Endodermal cell (in vitro differentiated cells): ENCODE data around the gene SMS. TPM values are rescaled to one million over a fixed set of nuclear protein-coding genes. Genes with fewer than 3 reads are reported as not detected.
"Not testable (repeated sequence)": the region's sequence is repeated elsewhere in the genome, so short reads cannot be mapped to it uniquely, and the experiment has no call there.

Experiments used
- DNase-seq: peaks from one replicate; pipeline ENCODE4 v3.0.0-alpha.2; 2017
- H3K27ac ChIP-seq: 2 replicates; pipeline ENCODE4 v1.5.1; 2013; ENCODE audit warnings: mild to moderate bottlenecking, low read depth, low read length, moderate library complexity
- H3K27me3 ChIP-seq: 2 replicates; pipeline ENCODE4 v1.6.1; 2013; ENCODE audit warnings: mild to moderate bottlenecking, low read length, moderate library complexity; ENCODE audit not compliant: insufficient read depth, control insufficient read depth, poor library complexity, severe bottlenecking
- H3K36me3 ChIP-seq: 2 replicates; pipeline ENCODE4 v1.7.0; 2013; ENCODE audit warnings: mild to moderate bottlenecking, low read length, moderate library complexity; ENCODE audit not compliant: control insufficient read depth, insufficient read depth
- H3K4me1 ChIP-seq: one replicate; pipeline ENCODE4 v1.7.0; 2013; ENCODE audit warnings: low read length; ENCODE audit not compliant: control insufficient read depth, insufficient read depth
- H3K4me3 ChIP-seq: 2 replicates; pipeline ENCODE4 v1.5.1; 2013; ENCODE audit warnings: mild to moderate bottlenecking, low read length, moderate library complexity
- H3K9ac ChIP-seq: 2 replicates; pipeline ENCODE4 v1.6.1; 2013; ENCODE audit warnings: mild to moderate bottlenecking, low read length, moderate library complexity; ENCODE audit not compliant: poor library complexity, severe bottlenecking; ENCODE audit errors: extremely low read depth
- H3K9me3 ChIP-seq: 2 replicates; pipeline ENCODE4 v1.6.1; 2013; ENCODE audit warnings: mild to moderate bottlenecking, low read length, moderate library complexity; ENCODE audit not compliant: control insufficient read depth
- H3K27ac Mint-ChIP-seq: 2 replicates; pipeline ENCODE4 v1.8.0; 2020; ENCODE audit warnings: mixed read lengths
- H3K27me3 Mint-ChIP-seq: 2 replicates; pipeline ENCODE4 v1.8.0; 2021; ENCODE audit warnings: mild to moderate bottlenecking, mixed read lengths; ENCODE audit not compliant: insufficient read depth
- H3K36me3 Mint-ChIP-seq: 2 replicates; pipeline ENCODE4 v1.8.0; 2020; ENCODE audit warnings: low read depth, mixed read lengths
- H3K4me1 Mint-ChIP-seq: 2 replicates; pipeline ENCODE4 v1.8.0; 2020; ENCODE audit warnings: mixed read lengths
- H3K4me3 Mint-ChIP-seq: 2 replicates; pipeline ENCODE4 v1.8.0; 2020; ENCODE audit warnings: mild to moderate bottlenecking, moderate library complexity, mixed read lengths
- H3K9me3 Mint-ChIP-seq: 2 replicates; pipeline ENCODE4 v1.8.0; 2020; ENCODE audit warnings: mild to moderate bottlenecking, mixed read lengths
- WGBS, 2 experiments: methylation state at CpG; one replicate each; pipeline versions ENCODE4 v1.1.5 to v1.1.7; 2013; ENCODE audit warnings: missing lambda C conversion rate in 2 of 2, mixed read lengths in 1 of 2; ENCODE audit not compliant: insufficient coverage in 1 of 2, insufficient read length in 1 of 2; 5-methylcytosine and 5-hydroxymethylcytosine counted together
- total RNA-seq, 2 donors: library from RNA; stranded (reverse); fragmentation: NEBNext Ultra II Directional in 1 of 2; extraction: Animal tissue kit (Norgen Biotek cat#: 25700) in 1 of 2; gene quantifications; 2 replicates in 1 of 2; 3 replicates in 1 of 2; pipeline ENCODE4 v1.2.1, GENCODE V29; 2021
- TF ChIP-seq, protein P1 (sequence below): fragments of 200-600 bp; sonication (generic); conservative IDR thresholded peaks from 2 replicates; pipeline ENCODE4 v1.5.0; 2021; ENCODE audit warnings: antibody characterized with exemption, mild to moderate bottlenecking

Gene SMS
- total RNA-seq, 2 donors from 2014 or later, result 163 to 312 TPM

DNA sequence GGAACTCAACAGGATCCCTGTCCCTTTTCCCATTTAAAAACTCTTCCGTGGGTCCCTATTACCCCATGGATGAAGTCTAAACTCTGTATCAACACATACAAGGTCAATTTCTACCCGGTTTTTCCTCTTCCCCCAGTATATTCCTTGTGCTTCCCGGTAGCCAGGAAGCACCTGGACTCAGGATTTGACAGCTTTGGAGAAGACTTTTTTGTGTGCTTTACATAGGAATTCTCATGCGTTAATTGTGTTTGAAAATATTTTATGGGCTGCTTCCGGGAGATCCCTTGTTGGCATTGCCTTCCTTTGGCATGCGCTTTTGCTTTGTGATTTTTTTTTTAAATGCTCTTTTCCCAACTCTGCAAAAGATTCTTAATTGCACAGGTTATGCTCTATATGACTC lies 7.2 kb downstream of the SMS start:
- H3K4me1 Mint-ChIP-seq, result peaks cover 69% of the 10 kb centered on the region
- Histone ChIP-seq H3K27me3 (no peaks in the 10 kb centered on the region), H3K4me1 (peaks cover 8% of the 10 kb centered on the region), H3K9me3 (no peaks in the 10 kb centered on the region), H3K4me3 (peak overlapping the region; percentile 72), H3K27ac (peak overlapping the region; percentile 9), H3K9ac (no peak overlapping the region), H3K36me3 (peaks cover 6% of the 10 kb centered on the region)
- TF ChIP-seq, protein P1, sequence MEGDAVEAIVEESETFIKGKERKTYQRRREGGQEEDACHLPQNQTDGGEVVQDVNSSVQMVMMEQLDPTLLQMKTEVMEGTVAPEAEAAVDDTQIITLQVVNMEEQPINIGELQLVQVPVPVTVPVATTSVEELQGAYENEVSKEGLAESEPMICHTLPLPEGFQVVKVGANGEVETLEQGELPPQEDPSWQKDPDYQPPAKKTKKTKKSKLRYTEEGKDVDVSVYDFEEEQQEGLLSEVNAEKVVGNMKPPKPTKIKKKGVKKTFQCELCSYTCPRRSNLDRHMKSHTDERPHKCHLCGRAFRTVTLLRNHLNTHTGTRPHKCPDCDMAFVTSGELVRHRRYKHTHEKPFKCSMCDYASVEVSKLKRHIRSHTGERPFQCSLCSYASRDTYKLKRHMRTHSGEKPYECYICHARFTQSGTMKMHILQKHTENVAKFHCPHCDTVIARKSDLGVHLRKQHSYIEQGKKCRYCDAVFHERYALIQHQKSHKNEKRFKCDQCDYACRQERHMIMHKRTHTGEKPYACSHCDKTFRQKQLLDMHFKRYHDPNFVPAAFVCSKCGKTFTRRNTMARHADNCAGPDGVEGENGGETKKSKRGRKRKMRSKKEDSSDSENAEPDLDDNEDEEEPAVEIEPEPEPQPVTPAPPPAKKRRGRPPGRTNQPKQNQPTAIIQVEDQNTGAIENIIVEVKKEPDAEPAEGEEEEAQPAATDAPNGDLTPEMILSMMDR, result no peak
- H3K36me3 Mint-ChIP-seq, result peaks cover 4% of the 10 kb centered on the region
- peak overlapping the region; percentile 36 for H3K4me3 Mint-ChIP-seq
- H3K27me3 Mint-ChIP-seq, result no peaks in the 10 kb centered on the region
- WGBS, 2 experiments, result 62 to 100% methylated on average over 1 to 6 of the region's 6 CpGs
- peak overlapping the region; percentile 89 for H3K27ac Mint-ChIP-seq
- H3K9me3 Mint-ChIP-seq, result no peaks in the 10 kb centered on the region
- peak; percentile 4 for DNase-seq

DNA sequence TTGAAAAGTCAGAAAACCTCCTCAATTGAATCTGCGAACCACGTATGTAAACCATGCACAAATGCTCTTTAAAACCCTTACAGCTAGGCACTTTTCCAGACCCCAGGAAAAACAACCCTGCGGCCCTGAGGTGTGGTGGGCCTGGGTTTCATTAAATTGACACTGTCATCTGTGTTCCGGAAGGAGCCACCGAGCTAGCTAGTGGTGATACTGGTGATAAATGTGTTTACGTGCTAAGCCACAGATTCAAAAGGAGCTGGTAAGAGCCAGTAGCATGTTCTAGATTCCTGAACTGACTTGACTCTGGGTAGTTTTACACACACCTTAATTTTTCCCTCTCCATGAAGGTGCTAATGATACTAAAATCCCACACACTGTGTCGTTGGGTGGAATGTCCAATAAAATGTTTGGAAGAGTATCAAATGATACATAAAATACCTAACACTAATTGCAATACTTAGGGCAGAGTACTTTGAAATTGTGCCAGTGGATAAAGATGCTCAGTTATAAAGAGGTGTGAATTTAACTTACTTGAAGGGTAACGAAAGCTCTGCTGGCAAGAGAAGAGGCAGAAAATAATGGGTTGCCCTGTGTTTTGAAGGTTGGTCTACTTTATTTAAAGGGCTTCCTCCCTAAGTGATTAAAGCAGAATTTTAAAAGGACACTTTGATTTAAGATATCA lies 8.5 kb downstream of the SMS start:
- 73% methylated on average over 6 of the region's 8 CpGs; no CpG with 5 or more reads in 1 of the 2 experiments for WGBS, 2 experiments
- Histone ChIP-seq H3K9me3 (no peaks in the 10 kb centered on the region), H3K4me3 (no peak overlapping the region), H3K9ac (no peak overlapping the region), H3K27me3 (no peaks in the 10 kb centered on the region), H3K4me1 (peaks cover 8% of the 10 kb centered on the region), H3K36me3 (peaks cover under 1% of the 10 kb centered on the region), H3K27ac (no peak overlapping the region)
- H3K4me1 Mint-ChIP-seq, result peaks cover 74% of the 10 kb centered on the region
- DNase-seq, result peak; percentile 29
- no peaks in the 10 kb centered on the region for H3K27me3 Mint-ChIP-seq
- TF ChIP-seq, protein P1, result no peak
- H3K27ac Mint-ChIP-seq, result peak overlapping the region; percentile 13
- H3K36me3 Mint-ChIP-seq, result peaks cover 4% of the 10 kb centered on the region
- H3K9me3 Mint-ChIP-seq, result no peaks in the 10 kb centered on the region
- H3K4me3 Mint-ChIP-seq, result no peak overlapping the region

DNA sequence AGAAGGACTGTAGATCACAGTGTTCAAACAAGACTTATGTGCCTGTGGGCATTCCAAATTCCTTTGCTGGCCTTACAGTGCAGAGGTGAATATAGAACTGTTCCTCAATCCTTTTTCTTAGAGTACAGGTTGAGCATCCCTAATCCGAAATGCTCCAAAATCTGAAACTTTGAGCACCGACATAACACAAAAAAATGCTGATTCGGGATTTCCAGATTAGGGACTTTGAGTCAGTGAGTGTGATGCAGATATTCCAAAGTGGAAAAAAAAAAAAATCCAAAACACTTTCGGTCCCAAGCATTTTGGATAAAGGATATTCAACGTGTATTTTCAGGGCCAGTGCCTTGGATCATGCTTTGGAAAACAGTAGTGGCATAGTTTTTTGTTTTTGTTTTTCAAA lies 9.2 kb downstream of the SMS start:
- no peak overlapping the region for H3K9ac ChIP-seq
- Mint-ChIP-seq H3K4me1 (peaks cover 77% of the 10 kb centered on the region), H3K27ac (no peak overlapping the region), H3K4me3 (no peak overlapping the region), H3K27me3 (no peaks in the 10 kb centered on the region), H3K9me3 (no peaks in the 10 kb centered on the region), H3K36me3 (peaks cover 7% of the 10 kb centered on the region)
- WGBS, 2 experiments, result 93 to 100% methylated on average over 3 to 5 of the region's 5 CpGs
- no peaks in the 10 kb centered on the region for H3K36me3 ChIP-seq
- TF ChIP-seq, protein P1, result no peak
- no peak overlapping the region for H3K27ac ChIP-seq
- DNase-seq, result no peak
- no peaks in the 10 kb centered on the region for H3K27me3 ChIP-seq
- peaks cover 8% of the 10 kb centered on the region for H3K4me1 ChIP-seq
- H3K9me3 ChIP-seq, result no peaks in the 10 kb centered on the region
- H3K4me3 ChIP-seq, result no peak overlapping the region

DNA sequence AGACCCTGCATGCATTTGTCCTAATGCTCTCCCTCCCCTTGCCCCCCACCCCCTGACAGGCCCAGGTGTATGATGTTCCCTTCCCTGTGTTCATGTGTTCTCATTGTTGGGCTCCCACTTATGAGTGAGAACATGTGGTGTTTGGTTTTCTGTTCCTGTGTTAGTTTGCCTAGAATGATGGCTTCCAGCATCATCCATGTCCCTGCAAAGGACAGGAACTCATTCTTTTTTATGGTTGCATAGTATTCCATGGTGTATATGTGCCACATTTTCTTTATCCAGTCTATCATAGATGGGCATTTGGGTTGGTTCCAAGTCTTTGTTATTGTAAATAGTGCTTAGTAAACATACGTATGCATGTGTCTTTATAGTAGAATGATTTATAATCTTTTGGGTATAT lies 10.0 kb downstream of the SMS start:
- not testable (repeated sequence) for H3K27ac ChIP-seq, H3K4me1 ChIP-seq, H3K9me3 ChIP-seq, H3K4me3 ChIP-seq, DNase-seq, H3K9me3 Mint-ChIP-seq, H3K27ac Mint-ChIP-seq, H3K27me3 Mint-ChIP-seq, H3K9ac ChIP-seq, H3K36me3 ChIP-seq, H3K4me3 Mint-ChIP-seq, H3K27me3 ChIP-seq
- Mint-ChIP-seq H3K4me1 (peaks cover 81% of the 10 kb centered on the region), H3K36me3 (peaks cover 13% of the 10 kb centered on the region)
- WGBS, 2 experiments, result no CpG with 5 or more reads among the region's 1 CpG
